Amniotic epithelial cell (primary cell): Measurements from ENCODE around the gene PGF.

Experiments
- DNase-seq: peaks from one replicate; pipeline ENCODE4 v3.0.0-alpha.2; 2010; ENCODE audit warnings: low read depth

The PGF gene

GRCh38 chr14:74918380-74918779 is 37.0 kb downstream of the PGF start:
- no peak for DNase-seq

DNA sequence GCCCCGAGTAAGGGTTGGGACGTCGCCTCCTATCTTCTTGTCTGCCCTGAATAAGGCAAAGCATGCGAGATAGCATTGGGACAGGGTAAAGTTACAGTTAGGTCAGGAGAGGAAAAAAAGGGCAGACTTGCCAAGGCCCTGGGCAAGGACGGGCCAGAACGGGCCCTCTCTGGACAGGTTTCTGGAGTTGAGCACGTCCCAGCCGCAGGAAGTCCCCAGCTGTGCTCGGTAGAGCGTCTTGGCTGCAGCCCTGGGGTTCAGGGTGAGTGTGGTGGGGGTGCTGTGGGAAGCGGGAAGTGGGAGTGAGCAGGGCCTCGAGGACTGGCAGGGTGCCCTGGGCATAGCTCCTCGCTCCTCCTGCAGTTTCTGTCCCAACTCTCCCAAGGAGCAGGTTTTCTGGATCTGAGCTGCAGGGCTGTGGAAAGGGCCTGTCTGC is 37.7 kb downstream of the PGF start:
- no peak for DNase-seq

DNA sequence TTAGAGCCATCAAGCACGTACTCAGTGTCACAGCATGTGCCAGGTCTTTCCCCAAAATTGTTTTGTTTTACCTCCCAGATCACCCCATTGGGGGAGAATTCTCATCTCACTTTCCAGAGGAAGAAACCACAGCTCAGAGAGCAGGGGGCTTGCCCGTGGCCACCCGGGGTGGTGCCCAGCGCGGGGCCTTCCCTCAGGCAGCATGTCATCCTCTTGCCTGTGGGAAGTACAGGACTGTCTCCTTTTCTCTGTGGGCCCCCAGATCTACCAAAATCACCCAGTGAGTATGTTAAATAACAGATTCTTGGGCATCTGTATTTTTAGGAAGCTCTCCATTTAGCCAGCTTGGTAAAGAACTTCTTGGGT is 38.2 kb downstream of the PGF start:
- no peak for DNase-seq

DNA sequence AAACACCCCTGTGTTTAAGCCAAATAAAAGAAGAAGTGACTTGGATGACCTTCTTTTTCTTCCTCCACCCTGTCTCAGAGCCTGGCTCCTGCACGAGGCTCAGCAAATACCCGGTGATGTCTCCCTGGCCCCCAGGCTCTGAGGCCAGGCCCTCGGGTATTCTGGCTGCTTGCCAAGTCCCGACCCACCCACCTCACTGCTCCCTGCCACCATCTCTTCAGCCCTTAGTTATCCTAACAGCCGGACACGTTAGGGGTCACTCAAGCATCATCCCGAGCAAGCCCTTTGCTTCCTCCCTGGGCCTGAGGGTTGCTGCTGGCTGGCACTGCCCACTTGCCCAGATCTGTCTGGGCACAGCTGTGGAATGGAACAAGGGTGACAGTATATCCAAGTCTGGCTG is 39.6 kb downstream of the PGF start:
- DNase-seq: no peak

- DNase-seq: no peak
These were observed 40.0 kb downstream of the PGF start for GRCh38 chr14:74915426-74915825.

- peak; percentile 72 for DNase-seq
These were observed 41.3 kb downstream of the PGF start for GRCh38 chr14:74913986-74914573.

DNA sequence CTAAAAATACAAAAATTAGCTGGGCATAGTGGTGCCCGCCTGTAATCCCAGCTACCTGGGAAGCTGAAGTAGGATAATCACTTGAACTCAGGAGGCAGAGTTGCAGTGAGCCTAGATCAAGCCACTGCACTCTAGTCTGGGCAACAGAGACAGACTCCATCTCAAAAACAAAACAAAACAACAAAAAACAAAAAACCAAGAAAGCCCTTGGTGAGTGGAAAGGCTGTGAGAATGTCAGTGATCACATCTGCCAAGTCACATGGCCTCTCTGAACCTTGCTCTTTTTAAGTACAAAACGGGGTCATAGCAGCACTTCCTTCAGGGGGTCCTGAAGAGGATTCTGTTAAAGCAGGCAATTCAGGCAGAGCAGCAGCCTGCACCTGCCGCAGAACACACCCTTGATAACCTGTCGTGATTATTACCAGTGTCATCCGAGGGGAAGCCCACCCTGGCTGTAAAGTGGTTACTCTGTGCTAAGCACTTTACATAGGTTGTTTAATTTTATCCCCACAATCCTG is 41.9 kb downstream of the PGF start:
- no peak for DNase-seq

DNA sequence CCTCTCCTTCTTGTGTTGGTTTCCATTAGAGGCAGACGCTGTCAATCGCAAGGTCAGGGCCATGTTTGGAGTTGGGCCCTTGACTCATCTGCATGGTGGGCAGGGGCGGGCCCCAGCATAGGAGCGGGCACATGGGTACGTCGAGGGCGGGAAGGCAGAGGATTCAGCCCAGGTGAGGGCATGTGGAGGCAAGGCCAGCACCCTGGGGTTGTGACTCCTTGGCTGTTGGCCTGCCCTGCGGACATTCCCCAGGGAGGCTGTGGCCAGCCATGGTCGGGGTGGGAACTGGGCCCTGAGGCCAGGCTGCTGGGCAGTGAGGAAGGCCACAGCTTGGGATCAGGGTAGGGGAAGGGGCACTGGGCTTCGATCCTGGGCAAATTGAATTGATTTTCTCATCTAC is 42.6 kb downstream of the PGF start:
- no peak for DNase-seq

GRCh38 chr14:74912111-74912510 is 43.3 kb downstream of the PGF start:
- no peak for DNase-seq

DNA sequence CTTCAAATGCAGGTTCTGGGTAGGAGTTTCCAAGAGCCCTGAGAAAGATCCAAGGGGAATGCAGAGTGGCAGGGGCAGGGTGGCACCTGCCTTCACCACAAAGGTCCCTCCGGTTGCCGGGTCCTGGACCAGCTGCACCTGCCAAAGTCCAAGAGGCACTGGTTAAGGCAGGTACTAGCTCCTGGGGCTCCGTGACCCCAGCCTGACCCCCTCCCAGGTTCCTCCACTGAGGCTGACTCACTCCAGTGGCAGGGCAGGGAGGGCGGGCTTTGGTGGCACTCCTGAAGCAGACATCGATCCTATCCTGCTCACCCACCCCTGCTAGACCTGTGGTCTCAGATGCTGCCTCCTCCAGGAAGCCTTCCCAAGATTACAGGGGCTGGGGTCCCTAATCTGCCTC is 43.7 kb downstream of the PGF start:
- no peak for DNase-seq

DNA sequence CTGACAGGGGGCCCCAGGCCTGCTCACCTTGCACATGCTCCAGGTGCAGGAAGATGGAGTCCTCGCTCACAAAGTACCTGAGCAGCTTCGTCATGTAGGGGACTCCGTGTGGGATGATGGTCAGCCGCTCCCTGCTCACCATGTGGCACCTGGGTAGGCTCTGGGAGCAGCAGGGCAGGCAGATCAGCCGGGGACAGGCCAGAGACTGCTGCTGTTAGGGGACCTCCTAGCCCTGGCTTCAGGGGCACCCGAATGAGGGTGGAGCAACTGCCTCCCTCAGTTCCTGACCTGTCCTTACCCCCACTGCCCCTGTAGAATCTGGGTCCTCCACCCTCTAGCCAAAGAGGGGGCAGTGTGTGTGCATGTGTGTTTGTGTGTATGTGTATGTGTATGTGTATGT is 44.2 kb downstream of the PGF start:
- no peak for DNase-seq

- no peak for DNase-seq
These were observed 44.8 kb downstream of the PGF start for GRCh38 chr14:74910556-74910955.

DNA sequence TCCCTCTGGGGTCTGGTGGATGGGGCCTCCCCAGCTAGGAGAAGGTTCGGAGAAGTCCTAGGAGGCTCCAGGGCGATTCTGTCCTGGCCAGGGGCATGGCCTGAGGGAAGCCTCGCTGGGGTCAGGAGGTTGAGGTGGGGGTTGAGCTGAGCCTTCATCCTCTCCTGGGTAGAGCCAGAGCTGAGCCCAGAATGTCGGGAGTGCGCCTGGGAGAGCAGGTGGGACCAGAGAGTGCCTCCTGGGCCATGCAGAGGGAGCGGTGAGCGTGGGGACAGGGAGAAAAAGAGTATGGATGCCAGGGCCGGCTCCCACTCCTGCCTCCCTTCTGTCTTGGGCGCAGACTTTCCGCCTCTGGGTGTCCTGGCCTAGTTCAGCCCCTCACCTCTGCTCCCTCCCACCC is 45.5 kb downstream of the PGF start:
- DNase-seq: no peak

- no peak for DNase-seq
These were observed 45.9 kb downstream of the PGF start for GRCh38 chr14:74909501-74909900.

- DNase-seq: no peak
These were observed 46.5 kb downstream of the PGF start for GRCh38 chr14:74908861-74909341.

GRCh38 chr14:74907744-74908143 is 47.7 kb downstream of the PGF start:
- no peak for DNase-seq

DNA sequence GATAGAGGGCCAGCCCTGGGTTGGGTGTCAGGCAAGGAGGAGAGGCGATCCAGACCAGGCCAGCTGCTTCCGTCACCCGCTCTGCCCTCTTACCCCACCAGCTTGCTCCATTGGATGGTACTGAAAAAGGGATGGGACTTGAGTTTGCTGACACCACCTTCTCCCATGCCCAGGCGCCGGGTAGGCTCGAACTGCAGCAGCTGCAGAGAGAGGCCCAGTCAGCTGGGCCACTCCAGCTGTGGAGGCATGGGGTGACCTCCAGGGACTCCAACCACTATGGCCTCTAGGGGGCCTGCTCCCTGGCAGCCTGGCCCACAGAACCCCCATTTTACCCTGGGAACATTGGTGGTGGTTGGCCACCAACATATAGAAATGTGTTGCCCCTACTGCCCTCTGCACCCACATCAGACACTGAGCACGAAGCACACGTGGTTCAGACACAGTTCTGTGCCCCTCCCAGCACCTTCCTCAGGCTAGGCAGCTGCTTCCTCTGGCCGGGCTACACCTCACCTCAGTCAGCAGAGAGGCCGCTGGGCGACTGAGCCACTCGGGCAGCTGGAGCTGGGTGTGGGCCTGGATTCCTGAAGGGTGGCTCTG is 48.4 kb downstream of the PGF start:
- no peak for DNase-seq

- peak; percentile 33 for DNase-seq
These were observed 49.7 kb downstream of the PGF start for GRCh38 chr14:74905595-74906142.

- DNase-seq: no peak
These were observed 50.5 kb downstream of the PGF start for GRCh38 chr14:74904635-74905503.

DNA sequence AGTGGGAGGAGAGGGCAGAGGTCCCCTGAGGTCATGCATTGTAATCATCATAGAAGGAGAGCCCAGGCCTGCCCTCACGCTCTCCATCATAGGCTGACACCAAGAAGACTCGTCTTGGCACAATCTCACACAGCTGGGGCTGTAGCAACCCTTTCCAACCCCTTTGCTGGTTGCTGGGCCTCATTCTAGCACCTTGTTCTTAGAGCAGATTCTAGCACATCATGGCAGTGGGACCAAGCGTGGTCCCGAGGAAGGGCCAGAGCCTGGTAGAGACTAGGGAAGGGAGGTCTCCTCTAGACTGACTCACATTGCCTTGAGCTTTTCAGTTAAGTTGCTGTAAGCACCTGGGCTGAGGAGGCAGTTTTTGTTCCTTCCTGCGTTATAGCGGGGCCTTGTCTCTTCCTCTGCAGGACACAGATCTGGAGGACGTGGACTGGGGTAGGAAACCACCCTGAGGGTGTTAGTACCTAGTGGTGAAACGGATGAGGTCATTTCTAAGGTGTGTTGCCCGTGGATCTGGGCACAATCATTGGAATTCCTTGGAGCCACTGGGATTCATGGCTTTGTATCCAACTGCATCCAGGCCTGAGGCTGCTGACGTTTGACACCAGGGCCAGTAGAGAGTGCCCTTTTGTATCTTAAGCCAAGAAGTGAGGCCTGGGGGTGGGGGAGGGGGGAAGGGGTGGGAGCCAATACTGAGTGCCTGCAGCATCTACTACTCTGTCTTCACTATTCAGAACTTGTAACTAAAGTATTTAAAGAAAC is 52.3 kb downstream of the PGF start:
- no peak for DNase-seq

GRCh38 chr14:74898694-74899093 is 56.7 kb downstream of the PGF start:
- DNase-seq: no peak

DNA sequence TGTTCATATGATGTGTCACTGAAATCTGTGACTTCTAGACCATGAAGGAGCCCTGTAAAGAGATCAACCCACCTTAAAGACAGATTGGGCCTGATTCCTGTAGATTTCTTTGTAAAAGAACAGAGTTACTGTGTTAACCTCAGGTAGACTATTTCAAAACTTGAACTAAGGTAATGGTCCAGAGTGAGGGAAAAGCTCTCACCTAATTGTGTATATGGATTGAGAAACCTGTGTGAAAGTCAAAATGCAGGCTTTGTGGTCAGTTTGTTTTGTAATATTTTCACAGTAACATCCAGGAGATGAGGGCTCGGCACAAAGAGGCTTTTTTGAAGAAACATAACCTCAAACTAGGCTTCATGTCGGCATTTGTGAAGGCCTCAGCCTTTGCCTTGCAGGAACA is 57.3 kb downstream of the PGF start:
- no peak for DNase-seq
